Keratinocyte (primary cell): ENCODE results near the gene CFAP43.

ENCODE experiments used
- CTCF ChIP-seq, 3 experiments: IDR thresholded peaks in 1 of 3; conservative IDR thresholded peaks in 1 of 3; optimal IDR thresholded peaks in 1 of 3; 2 replicates in 2 of 3; 3 replicates in 1 of 3; pipeline versions ENCODE3 to v1.5.1; 2011; ENCODE audit warnings: low read length in 3 of 3, mild to moderate bottlenecking in 3 of 3, moderate library complexity in 2 of 3, control low read depth in 1 of 3, inconsistent platforms in 1 of 3; ENCODE audit not compliant: insufficient read depth in 2 of 3; ENCODE audit errors: extremely low read depth in 1 of 3
- EZH2 ChIP-seq: IDR thresholded peaks from one replicate; pipeline ENCODE4 v1.6.1; 2012; ENCODE audit warnings: inconsistent platforms, mild to moderate bottlenecking, low read length, moderate library complexity

- TF ChIP-seq CTCF (optimal IDR thresholded peaks at IDR 0.05 in 1 of 3, IDR thresholded peaks at IDR 0.05 in 1 of 3, conservative IDR thresholded peaks at IDR 0.05 in 1 of 3; ENCODE audit: extremely low read depth in 1 of 3, insufficient read depth in 2 of 3, low read length in 3 of 3) (no peak), EZH2 (no peak)
Measured at GRCh38 chr10:104220522-104220921, 11.6 kb downstream of the CFAP43 start.
